GM23248 (cell line): ENCODE results near the gene TTYH1.

Experiments used
- EZH2 ChIP-seq: fragments of 200-600 bp; sonication (generic); IDR thresholded peaks from 2 replicates; pipeline ENCODE4 v1.6.1; 2018; ENCODE audit warnings: antibody characterized with exemption, mild to moderate bottlenecking; ENCODE audit not compliant: insufficient read depth, poor library complexity, severe bottlenecking
- EZH2phosphoT487 ChIP-seq: fragments of 200-600 bp; sonication (generic); IDR thresholded peaks from 2 replicates; pipeline ENCODE4 v1.6.1; 2018; ENCODE audit warnings: antibody characterized with exemption, moderate library complexity, mild to moderate bottlenecking, low read depth; ENCODE audit not compliant: insufficient read depth

GRCh38 chr19:54408456-54409026 is 6.7 kb upstream of the TTYH1 start:
- TF ChIP-seq EZH2phosphoT487 (no peak), EZH2 (no peak)
